Astrocyte (in vitro differentiated cells and primary cell): ENCODE results near the gene ANKS1A. TPM values are rescaled to one million over a fixed set of nuclear protein-coding genes. Genes with fewer than 3 reads are reported as not detected.

Source experiments
- DNase-seq: peaks from one replicate; pipeline ENCODE4 v3.0.0-alpha.2; 2010; ENCODE audit warnings: low read depth
- FAIRE-seq: peaks from 2 replicates; lab custom pipeline; 2011; peaks lifted over from hg19 to GRCh38; lab: Jason Lieb, UNC
- H2AFZ ChIP-seq: 2 replicates; pipeline ENCODE4 v1.6.0; 2012; ENCODE audit warnings: low read depth, low read length, inconsistent platforms
- H3K27ac ChIP-seq: 2 replicates; pipeline ENCODE4 v1.5.1; 2011; ENCODE audit warnings: low read depth, low read length, inconsistent platforms
- H3K27me3 ChIP-seq: 2 replicates; pipeline ENCODE4 v1.6.0; 2011; ENCODE audit warnings: low read length, inconsistent platforms; ENCODE audit not compliant: insufficient read depth
- H3K36me3 ChIP-seq: 2 replicates; pipeline ENCODE4 v1.5.1; 2011; ENCODE audit warnings: low read length, inconsistent platforms; ENCODE audit not compliant: insufficient read depth
- H3K4me1 ChIP-seq: 2 replicates; pipeline ENCODE4 v1.5.1; 2011; ENCODE audit warnings: low read length, inconsistent platforms; ENCODE audit not compliant: insufficient read depth
- H3K4me2 ChIP-seq: 2 replicates; pipeline ENCODE4 v1.6.0; 2012; ENCODE audit warnings: low read length, inconsistent platforms
- H3K4me3 ChIP-seq: 2 replicates; pipeline ENCODE4 v1.5.1; 2011; ENCODE audit warnings: low read depth, mild to moderate bottlenecking, low read length, inconsistent platforms; ENCODE audit not compliant: insufficient read depth
- H3K79me2 ChIP-seq: 2 replicates; pipeline ENCODE4 v1.6.0; 2012; ENCODE audit warnings: mild to moderate bottlenecking, low read length, inconsistent platforms; ENCODE audit not compliant: insufficient read depth
- H3K9ac ChIP-seq: 2 replicates; pipeline ENCODE4 v1.6.0; 2012; ENCODE audit warnings: mild to moderate bottlenecking, low read length, inconsistent platforms
- H3K9me3 ChIP-seq: 2 replicates; pipeline ENCODE4 v1.5.1; 2012; ENCODE audit warnings: low read depth, mild to moderate bottlenecking, low read length, inconsistent platforms; ENCODE audit not compliant: insufficient read depth
- H4K20me1 ChIP-seq: 2 replicates; pipeline ENCODE4 v1.6.0; 2012; ENCODE audit warnings: low read length, inconsistent platforms; ENCODE audit not compliant: insufficient read depth
- H3K27ac Mint-ChIP-seq: one replicate; pipeline ENCODE4 v1.8.0; 2021; ENCODE audit warnings: mild to moderate bottlenecking, mixed read lengths; ENCODE audit not compliant: unreplicated experiment
- H3K27me3 Mint-ChIP-seq: one replicate; pipeline ENCODE4 v1.8.0; 2021; ENCODE audit warnings: low read depth, mixed read lengths; ENCODE audit not compliant: unreplicated experiment
- H3K36me3 Mint-ChIP-seq: one replicate; pipeline ENCODE4 v1.8.0; 2021; ENCODE audit warnings: low read depth, mixed read lengths; ENCODE audit not compliant: unreplicated experiment
- H3K4me1 Mint-ChIP-seq: one replicate; pipeline ENCODE4 v1.8.0; 2021; ENCODE audit warnings: low read depth, mixed read lengths; ENCODE audit not compliant: unreplicated experiment
- H3K4me3 Mint-ChIP-seq: one replicate; pipeline ENCODE4 v1.8.0; 2021; ENCODE audit warnings: mild to moderate bottlenecking, moderate library complexity, mixed read lengths; ENCODE audit not compliant: unreplicated experiment
- H3K9me3 Mint-ChIP-seq: one replicate; pipeline ENCODE4 v1.8.0; 2021; ENCODE audit warnings: mild to moderate bottlenecking, mixed read lengths; ENCODE audit not compliant: unreplicated experiment
- CTCF ChIP-seq: IDR thresholded peaks from 2 replicates; pipeline ENCODE4 v1.5.1; 2011; ENCODE audit warnings: low read depth, mild to moderate bottlenecking, inconsistent platforms, low read length, moderate library complexity; ENCODE audit not compliant: insufficient read depth
- EZH2 ChIP-seq: IDR thresholded peaks from 2 replicates; pipeline ENCODE4 v1.6.1; 2012; ENCODE audit warnings: mild to moderate bottlenecking, low read length, inconsistent platforms; ENCODE audit not compliant: insufficient read depth
- total RNA-seq: library from RNA; stranded (reverse); gene quantifications from 2 replicates; pipeline ENCODE4 v1.2.1, GENCODE V29; 2021

The ANKS1A gene
- total RNA-seq, 1 donor from 2014 or later: 18.0 TPM

GRCh38 chr6:34964564-34964963 lies 75.5 kb downstream of the ANKS1A start:
- Histone ChIP-seq H4K20me1 (no peaks in the 10 kb centered on the region), H3K4me3 (no peak overlapping the region), H3K27ac (no peak overlapping the region), H3K79me2 (no peaks in the 10 kb centered on the region), H3K4me1 (no peaks in the 10 kb centered on the region), H3K9me3 (no peaks in the 10 kb centered on the region), H3K27me3 (no peaks in the 10 kb centered on the region), H3K9ac (no peak overlapping the region), H3K4me2 (no peak overlapping the region), H3K36me3 (no peaks in the 10 kb centered on the region), H2AFZ (no peak overlapping the region)
- Mint-ChIP-seq H3K4me3 (no peak overlapping the region), H3K36me3 (peaks cover 2% of the 10 kb centered on the region), H3K27ac (no peak overlapping the region), H3K27me3 (no peaks in the 10 kb centered on the region), H3K4me1 (no peaks in the 10 kb centered on the region), H3K9me3 (no peaks in the 10 kb centered on the region)
- TF ChIP-seq CTCF (no peak), EZH2 (no peak)
- FAIRE-seq (no peak), DNase-seq (peak; percentile 59)

GRCh38 chr6:34967461-34967860 lies 78.4 kb downstream of the ANKS1A start:
- Mint-ChIP-seq H3K27ac (no peak overlapping the region), H3K27me3 (no peaks in the 10 kb centered on the region), H3K4me1 (peaks cover 3% of the 10 kb centered on the region), H3K4me3 (no peak overlapping the region), H3K36me3 (peaks cover 10% of the 10 kb centered on the region), H3K9me3 (no peaks in the 10 kb centered on the region)
- Histone ChIP-seq H3K4me3 (no peak overlapping the region), H3K4me2 (no peak overlapping the region), H3K4me1 (no peaks in the 10 kb centered on the region), H3K27me3 (no peaks in the 10 kb centered on the region), H3K79me2 (no peaks in the 10 kb centered on the region), H3K9me3 (no peaks in the 10 kb centered on the region), H4K20me1 (no peaks in the 10 kb centered on the region), H2AFZ (no peak overlapping the region), H3K27ac (no peak overlapping the region), H3K36me3 (no peaks in the 10 kb centered on the region), H3K9ac (no peak overlapping the region)
- DNase-seq: no peak
- FAIRE-seq: no peak
- TF ChIP-seq CTCF: no peak
- TF ChIP-seq EZH2: no peak

- no peaks in the 10 kb centered on the region for H4K20me1 ChIP-seq
- Mint-ChIP-seq H3K4me3 (peak overlapping the region; percentile 16), H3K4me1 (peaks cover 3% of the 10 kb centered on the region), H3K27me3 (no peaks in the 10 kb centered on the region), H3K27ac (no peak overlapping the region), H3K36me3 (peaks cover 12% of the 10 kb centered on the region), H3K9me3 (no peaks in the 10 kb centered on the region)
- no peaks in the 10 kb centered on the region for H3K79me2 ChIP-seq
- FAIRE-seq (no peak), DNase-seq (peak; percentile 16)
- H3K27me3 ChIP-seq: no peaks in the 10 kb centered on the region
- H3K4me2 ChIP-seq: no peak overlapping the region
- no peaks in the 10 kb centered on the region for H3K36me3 ChIP-seq
- no peak overlapping the region for H3K27ac ChIP-seq
- TF ChIP-seq CTCF (no peak), EZH2 (no peak)
- H3K9me3 ChIP-seq: no peaks in the 10 kb centered on the region
- no peak overlapping the region for H3K9ac ChIP-seq
- no peaks in the 10 kb centered on the region for H3K4me1 ChIP-seq
- H3K4me3 ChIP-seq: no peak overlapping the region
- no peak overlapping the region for H2AFZ ChIP-seq
Observed at GRCh38 chr6:34969662-34970265, 80.7 kb downstream of the ANKS1A start.
